Activated gamma-delta T cell (primary cell): ENCODE data around the gene TLE3.

ENCODE experiments used
- DNase-seq: peaks from one replicate; lab custom pipeline; 2025; lab: John Stamatoyannopoulos, UW

The TLE3 gene

GRCh38 chr15:70029297-70029701, 68.4 kb downstream of the TLE3 start:
- no peak for DNase-seq

- DNase-seq = no peak
Measured at GRCh38 chr15:70027518-70027917, 70.2 kb downstream of the TLE3 start.

- DNase-seq = no peak
Measured at GRCh38 chr15:70026991-70027390, 70.7 kb downstream of the TLE3 start.

- no peak for DNase-seq
Measured at GRCh38 chr15:70025413-70026296, 72.1 kb downstream of the TLE3 start.

GRCh38 chr15:70024521-70024920, 73.2 kb downstream of the TLE3 start:
- peak; percentile 8 for DNase-seq

- DNase-seq = no peak
Measured at GRCh38 chr15:70023769-70024491, 73.8 kb downstream of the TLE3 start.

GRCh38 chr15:70023064-70023768, 74.5 kb downstream of the TLE3 start:
- DNase-seq = no peak

- DNase-seq = no peak
Measured at GRCh38 chr15:70020229-70020628, 77.5 kb downstream of the TLE3 start.

GRCh38 chr15:70018646-70019600, 78.8 kb downstream of the TLE3 start:
- DNase-seq = no peak

- DNase-seq = no peak
Measured at GRCh38 chr15:70017801-70018200, 79.9 kb downstream of the TLE3 start.

- DNase-seq = no peak
Measured at GRCh38 chr15:70017025-70017424, 80.7 kb downstream of the TLE3 start.

GRCh38 chr15:70016511-70016994, 81.2 kb downstream of the TLE3 start:
- DNase-seq = no peak

GRCh38 chr15:70014860-70015490, 82.7 kb downstream of the TLE3 start:
- no peak for DNase-seq

- DNase-seq = no peak
Measured at GRCh38 chr15:70014331-70014730, 83.4 kb downstream of the TLE3 start.

GRCh38 chr15:70013656-70014313, 83.9 kb downstream of the TLE3 start:
- no peak for DNase-seq

- no peak for DNase-seq
Measured at GRCh38 chr15:70012895-70013294, 84.8 kb downstream of the TLE3 start.

- no peak for DNase-seq
Measured at GRCh38 chr15:70008697-70009290, 88.9 kb downstream of the TLE3 start.

- no peak for DNase-seq
Measured at GRCh38 chr15:70006259-70007147, 91.2 kb downstream of the TLE3 start.

- no peak for DNase-seq
Measured at GRCh38 chr15:70004826-70005225, 92.9 kb downstream of the TLE3 start.
